Activated CD4-positive, alpha-beta T cell treated with anti-CD3 and anti-CD28 coated beads for 36 hours (primary cell): ENCODE results near the gene NUDT3. TPM values are rescaled to one million over a fixed set of nuclear protein-coding genes. Genes with fewer than 3 reads are reported as not detected.

Source experiments
- ATAC-seq: fragments of 200-7000 bp; cut with Tn5 transposase; one replicate; pipeline ENCODE4 v1.10.0; 2021; ENCODE audit warnings: mild to moderate bottlenecking, moderate library complexity
- CTCF ChIA-PET: fragments of 350-600 bp; sonication (Branson Sonifier 250); formaldehyde crosslinking; loops from one replicate; lab custom pipeline; 2021; ENCODE audit warnings: antibody characterized with exemption; lab: Charles Lee
- POLR2A ChIA-PET: fragments of 350-600 bp; sonication (Branson Sonifier 250); formaldehyde crosslinking; loops from one replicate; lab custom pipeline; 2021; ENCODE audit warnings: antibody characterized with exemption, inconsistent platforms; lab: Charles Lee
- DNase-seq: peaks from one replicate; pipeline ENCODE4 v3.0.0-alpha.2; 2020
- H3K27ac Mint-ChIP-seq: one replicate; pipeline ENCODE4 v1.8.0; 2021; ENCODE audit warnings: mixed read lengths
- H3K27me3 Mint-ChIP-seq: one replicate; pipeline ENCODE4 v1.8.0; 2021; ENCODE audit warnings: mixed read lengths
- H3K36me3 Mint-ChIP-seq: one replicate; pipeline ENCODE4 v1.8.0; 2021; ENCODE audit warnings: low read depth, mixed read lengths
- H3K4me1 Mint-ChIP-seq: one replicate; pipeline ENCODE4 v1.8.0; 2021; ENCODE audit warnings: mixed read lengths
- H3K4me3 Mint-ChIP-seq: one replicate; pipeline ENCODE4 v1.8.0; 2021; ENCODE audit warnings: mild to moderate bottlenecking, moderate library complexity, mixed read lengths
- H3K9me3 Mint-ChIP-seq: one replicate; pipeline ENCODE4 v1.8.0; 2021; ENCODE audit warnings: low read depth, mixed read lengths
- intact Hi-C, 2 experiments: fragments of 100-400 bp; cut with DNase I in 1 of 2; cut with micrococcal nuclease in 1 of 2; formaldehyde crosslinking; loops; one replicate each; pipeline versions ENCODE4 v1.14.2 to v1.15.1; 2022 to 2024; cut with DNase I, micrococcal nuclease
- total RNA-seq, 2 experiments: library from RNA; stranded (reverse); gene quantifications; one replicate each; pipeline ENCODE4 v1.2.3, GENCODE V29; 2021

NUDT3 gene
- total RNA-seq, 2 experiments from 2014 or later: 13.3 to 13.6 TPM

DNA sequence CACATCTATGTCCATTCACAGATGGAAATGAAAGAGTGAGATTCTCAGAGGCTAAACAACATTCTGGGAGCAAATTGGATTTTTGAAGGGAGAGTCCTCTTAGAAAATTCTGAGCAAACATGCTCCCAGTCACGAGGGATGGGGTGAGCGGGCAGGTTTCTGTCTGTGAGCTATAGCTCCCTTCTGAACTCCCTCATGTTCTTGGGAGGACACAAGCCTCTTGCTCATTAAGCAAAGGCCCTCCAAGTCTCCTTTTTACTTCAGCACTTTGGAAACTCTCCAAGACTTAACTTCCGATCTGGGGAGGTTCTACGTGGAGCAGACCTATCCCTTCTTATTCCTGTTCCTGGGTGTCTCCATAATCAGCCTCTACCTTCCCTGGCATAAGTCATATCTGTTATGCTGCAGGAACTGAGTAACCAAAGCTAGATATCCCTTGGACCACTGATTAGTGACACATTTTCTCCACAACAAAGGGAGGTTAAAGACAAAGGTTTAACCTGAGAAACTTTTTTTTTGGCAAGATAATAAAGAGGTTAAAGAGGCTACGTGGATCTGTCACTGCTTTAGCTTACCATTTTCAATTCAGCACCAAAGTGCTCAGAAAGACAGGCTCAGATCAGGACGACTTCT is 110.7 kb downstream of the NUDT3 start:
- Mint-ChIP-seq H3K4me3 (no peak overlapping the region), H3K4me1 (peaks cover 9% of the 10 kb centered on the region), H3K27me3 (no peaks in the 10 kb centered on the region), H3K27ac (no peak overlapping the region), H3K9me3 (no peaks in the 10 kb centered on the region), H3K36me3 (peaks cover 19% of the 10 kb centered on the region)
- no peak for ATAC-seq
- CTCF ChIA-PET: interaction anchor here (0.6 kb wide), 2 partner anchors 132 to 977 kb away, joined by 3 read pairs; no protein-coding TSS in a partner anchor
- intact Hi-C loops: no loop called here
- POLR2A ChIA-PET: no interaction called here
- no peak for DNase-seq

DNA sequence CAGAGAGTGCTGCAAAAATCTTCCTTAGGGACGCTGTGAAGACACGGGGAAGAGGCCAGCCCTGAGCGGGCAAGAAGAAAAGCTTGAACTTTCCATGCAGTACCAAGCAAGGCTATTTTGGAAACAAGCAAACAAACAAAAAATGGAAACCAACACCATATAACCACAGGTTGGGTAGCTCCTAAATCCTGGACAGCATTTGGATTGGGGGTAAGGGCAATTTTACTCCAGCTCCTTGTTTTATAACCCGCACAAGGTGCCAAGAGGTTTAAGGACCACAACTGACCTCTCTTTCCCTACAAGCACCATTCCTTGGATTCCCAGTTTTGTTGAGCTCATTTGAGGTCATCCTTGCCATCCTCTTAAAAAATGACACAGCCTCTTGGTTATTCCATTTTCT is 112.3 kb downstream of the NUDT3 start:
- no peaks in the 10 kb centered on the region for H3K27me3 Mint-ChIP-seq
- CTCF ChIA-PET: interaction anchor here (0.7 kb wide), 1 partner anchor 48 kb away, joined by 3 read pairs; no protein-coding TSS in a partner anchor
- H3K9me3 Mint-ChIP-seq: no peaks in the 10 kb centered on the region
- intact Hi-C loops: no loop called here
- ATAC-seq (no peak), DNase-seq (no peak)
- peaks cover 9% of the 10 kb centered on the region for H3K4me1 Mint-ChIP-seq
- H3K27ac Mint-ChIP-seq: no peak overlapping the region
- POLR2A ChIA-PET: no interaction called here
- H3K36me3 Mint-ChIP-seq: peaks cover 17% of the 10 kb centered on the region
- H3K4me3 Mint-ChIP-seq: no peak overlapping the region

DNA sequence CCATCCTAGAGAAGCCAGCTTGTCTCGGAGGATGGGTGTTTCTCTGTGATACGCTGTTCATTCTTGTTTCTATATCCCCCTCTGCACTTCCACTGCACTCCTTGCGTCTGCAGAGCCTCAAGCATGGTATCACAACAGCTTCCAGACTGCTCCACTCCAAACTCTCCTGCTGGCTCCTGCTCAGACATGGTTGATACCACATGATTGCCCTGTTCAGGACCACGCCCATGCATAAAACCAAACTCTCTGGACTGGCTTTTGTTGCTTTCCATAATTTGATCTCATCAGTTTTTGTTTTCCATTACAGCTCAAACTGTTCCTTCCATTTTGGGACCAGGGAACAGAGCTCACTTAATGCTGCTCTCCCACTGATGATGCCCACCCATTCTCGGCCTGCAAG is 113.6 kb downstream of the NUDT3 start:
- intact Hi-C loops: no loop called here
- peaks cover 11% of the 10 kb centered on the region for H3K36me3 Mint-ChIP-seq
- no peaks in the 10 kb centered on the region for H3K9me3 Mint-ChIP-seq
- ATAC-seq (no peak), DNase-seq (no peak)
- H3K4me1 Mint-ChIP-seq: peaks cover 4% of the 10 kb centered on the region
- ChIA-PET CTCF (interaction anchor here (1.1 kb wide), 1 partner anchor 29 kb away, joined by 3 read pairs; no protein-coding TSS in a partner anchor), POLR2A (no interaction called here)
- H3K4me3 Mint-ChIP-seq: no peak overlapping the region
- H3K27me3 Mint-ChIP-seq: no peaks in the 10 kb centered on the region
- no peak overlapping the region for H3K27ac Mint-ChIP-seq

DNA sequence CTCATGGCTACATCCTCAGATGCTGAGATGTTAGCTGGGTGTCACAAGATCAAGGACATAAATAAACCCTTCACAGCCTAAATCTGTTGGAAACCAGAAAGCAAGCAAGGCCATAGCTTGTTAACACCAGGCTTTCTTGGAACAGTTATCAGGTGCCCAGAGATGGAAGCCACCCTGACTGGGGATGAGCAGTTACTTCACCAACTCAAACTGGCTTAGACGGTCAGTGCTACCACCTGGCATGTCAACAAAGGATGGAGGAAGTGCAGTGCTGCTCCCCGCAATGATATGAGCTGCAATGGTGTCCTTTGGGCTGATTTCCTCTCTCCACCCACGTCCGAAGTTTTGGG is 114.7 kb downstream of the NUDT3 start:
- POLR2A ChIA-PET: no interaction called here
- intact Hi-C loops: no loop called here
- H3K9me3 Mint-ChIP-seq: no peaks in the 10 kb centered on the region

GRCh38 chr6:34276881-34277762 is 115.3 kb downstream of the NUDT3 start:
- intact Hi-C loops: no loop called here
- CTCF ChIA-PET: interaction anchor here (1.1 kb wide), 1 partner anchor 113 kb away, joined by 3 read pairs; no protein-coding TSS in a partner anchor

More for the DNA sequence above, 114.7 kb downstream of the NUDT3 start:
- DNase-seq (no peak), ATAC-seq (no peak)
- Mint-ChIP-seq H3K4me1 (peaks cover 4% of the 10 kb centered on the region), H3K27ac (no peak overlapping the region), H3K4me3 (no peak overlapping the region), H3K27me3 (no peaks in the 10 kb centered on the region), H3K36me3 (peaks cover 10% of the 10 kb centered on the region)
- CTCF ChIA-PET: interaction anchor here (1.1 kb wide), 1 partner anchor 114 kb away, joined by 3 read pairs; no protein-coding TSS in a partner anchor

DNA sequence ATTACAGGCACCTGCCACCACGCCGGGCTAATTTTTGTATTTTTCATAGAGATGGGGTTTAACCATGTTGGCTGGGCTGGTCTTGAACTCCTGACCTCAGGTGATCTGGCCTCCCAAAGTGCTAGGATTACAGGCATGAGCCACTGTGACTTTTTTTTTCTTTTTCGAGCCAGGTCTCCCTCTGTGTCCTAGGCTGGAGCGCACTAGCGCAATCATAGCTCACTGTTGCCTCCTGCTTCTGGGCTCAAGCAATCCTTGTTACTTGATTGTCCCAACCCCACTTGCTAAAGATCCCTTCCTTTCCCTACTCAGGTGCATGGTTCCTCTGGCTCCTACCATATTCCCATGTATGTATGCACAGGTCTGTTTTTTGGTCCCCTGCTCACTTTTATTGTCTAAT is 116.3 kb downstream of the NUDT3 start:
- POLR2A ChIA-PET: no interaction called here
- H3K4me3 Mint-ChIP-seq: no peak overlapping the region

More at GRCh38 chr6:34276881-34277762, 115.3 kb downstream of the NUDT3 start:
- Mint-ChIP-seq H3K36me3 (peaks cover 10% of the 10 kb centered on the region), H3K4me3 (no peak overlapping the region), H3K27ac (no peak overlapping the region), H3K9me3 (no peaks in the 10 kb centered on the region), H3K27me3 (no peaks in the 10 kb centered on the region), H3K4me1 (peaks cover 4% of the 10 kb centered on the region)
- POLR2A ChIA-PET: no interaction called here
- DNase-seq: no peak
- no peak for ATAC-seq

GRCh38 chr6:34275128-34275804 is 117.2 kb downstream of the NUDT3 start:
- POLR2A ChIA-PET: no interaction called here
- no peak for DNase-seq
- Mint-ChIP-seq H3K4me1 (peaks cover 4% of the 10 kb centered on the region), H3K27ac (no peak overlapping the region), H3K36me3 (peaks cover 10% of the 10 kb centered on the region), H3K9me3 (no peaks in the 10 kb centered on the region), H3K4me3 (no peak overlapping the region), H3K27me3 (no peaks in the 10 kb centered on the region)
- intact Hi-C loops: no loop called here
- CTCF ChIA-PET: no interaction called here
- ATAC-seq: peak; percentile 23

More for the DNA sequence above, 116.3 kb downstream of the NUDT3 start:
- H3K4me1 Mint-ChIP-seq: peaks cover 4% of the 10 kb centered on the region
- CTCF ChIA-PET: interaction anchor here (0.6 kb wide), 1 partner anchor 9 kb away, joined by 3 read pairs; no protein-coding TSS in a partner anchor
- ATAC-seq (no peak), DNase-seq (no peak)
- no peak overlapping the region for H3K27ac Mint-ChIP-seq
- H3K36me3 Mint-ChIP-seq: peaks cover 10% of the 10 kb centered on the region
- H3K9me3 Mint-ChIP-seq: no peaks in the 10 kb centered on the region
- intact Hi-C loops: no loop called here
- H3K27me3 Mint-ChIP-seq: no peaks in the 10 kb centered on the region

DNA sequence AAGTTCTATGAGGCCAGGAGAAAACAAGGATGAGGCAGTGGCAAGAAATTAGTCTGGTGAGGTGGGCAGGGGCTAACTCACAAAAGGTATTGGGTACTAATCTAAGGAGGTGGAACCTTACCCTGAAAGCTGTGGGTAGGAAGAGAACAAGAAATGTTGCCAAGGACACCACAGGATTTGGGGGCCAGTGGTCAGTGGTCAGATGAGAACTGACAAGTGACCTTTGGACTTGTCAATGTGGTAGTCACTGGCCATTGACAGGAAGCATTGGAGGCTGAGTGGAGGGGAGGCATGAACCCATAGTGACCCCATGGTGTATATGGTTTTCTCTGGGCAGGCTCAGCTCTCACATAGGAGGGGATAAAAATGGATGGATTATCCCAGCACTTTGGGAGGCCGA is 118.3 kb downstream of the NUDT3 start:
- ChIA-PET POLR2A (no interaction called here), CTCF (no interaction called here)
- intact Hi-C loops: no loop called here
- Mint-ChIP-seq H3K4me1 (peaks cover 4% of the 10 kb centered on the region), H3K4me3 (no peak overlapping the region), H3K27me3 (no peaks in the 10 kb centered on the region), H3K27ac (no peak overlapping the region), H3K36me3 (peaks cover 4% of the 10 kb centered on the region), H3K9me3 (no peaks in the 10 kb centered on the region)
- DNase-seq (no peak), ATAC-seq (no peak)

- Mint-ChIP-seq H3K36me3 (no peaks in the 10 kb centered on the region), H3K4me1 (peaks cover 4% of the 10 kb centered on the region), H3K27ac (no peak overlapping the region), H3K27me3 (no peaks in the 10 kb centered on the region), H3K4me3 (no peak overlapping the region), H3K9me3 (no peaks in the 10 kb centered on the region)
- ChIA-PET POLR2A (no interaction called here), CTCF (no interaction called here)
- intact Hi-C loops: no loop called here
- ATAC-seq (no peak), DNase-seq (no peak)
Measured at GRCh38 chr6:34273242-34273805, 119.1 kb downstream of the NUDT3 start.

DNA sequence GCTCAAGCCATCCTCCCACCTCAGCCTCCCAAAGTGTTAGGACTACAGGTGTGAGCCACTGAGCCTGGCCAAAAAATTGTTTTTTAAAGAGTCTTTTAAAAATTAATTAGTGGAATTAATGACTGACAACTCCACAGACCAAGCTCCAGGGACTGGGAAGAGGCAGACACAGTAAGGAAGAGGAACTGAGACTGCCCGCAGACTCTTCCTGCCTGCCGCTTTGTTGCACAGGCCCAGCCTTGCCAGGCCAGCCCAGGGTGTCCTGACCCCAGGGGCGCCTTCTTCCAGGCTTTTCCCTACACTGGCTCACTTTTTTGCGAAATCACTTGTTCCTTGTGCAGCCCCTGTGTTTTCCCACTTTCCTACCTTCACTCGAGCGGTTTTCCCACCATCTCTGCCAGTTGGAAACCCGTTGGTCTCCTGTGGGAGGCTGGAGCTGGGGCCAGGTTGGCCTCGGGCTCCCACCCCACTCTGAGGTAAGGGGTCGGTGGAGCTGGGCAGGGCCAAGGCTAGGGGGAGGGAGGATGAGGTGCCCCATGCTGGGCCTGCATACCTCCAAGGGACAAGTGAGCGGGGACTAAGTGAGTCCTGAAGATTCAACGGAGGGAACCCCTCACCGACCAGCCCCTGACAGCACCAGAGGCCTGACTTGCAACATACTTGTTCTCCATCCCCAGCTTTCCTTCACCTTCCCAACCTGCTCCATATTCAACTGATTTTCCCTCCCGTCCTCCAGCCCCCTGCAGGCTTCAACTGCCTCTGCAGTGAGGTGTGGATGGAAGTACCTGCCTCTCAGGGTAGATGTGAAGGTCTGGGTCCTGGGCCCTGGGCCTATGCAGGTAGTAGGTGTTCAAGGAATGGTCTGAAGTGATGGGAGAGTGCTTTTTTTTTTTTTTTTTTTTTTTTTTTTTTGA is 120.2 kb downstream of the NUDT3 start:
- Mint-ChIP-seq H3K27ac (no peak overlapping the region), H3K4me1 (peaks cover 4% of the 10 kb centered on the region), H3K4me3 (no peak overlapping the region), H3K27me3 (no peaks in the 10 kb centered on the region), H3K9me3 (no peaks in the 10 kb centered on the region), H3K36me3 (no peaks in the 10 kb centered on the region)
- intact Hi-C loops: no loop called here
- ChIA-PET CTCF (interaction anchor here (0.6 to 0.7 kb wide), 2 partner anchors 87 to 110 kb away, joined by 3 to 4 read pairs; no protein-coding TSS in a partner anchor), POLR2A (no interaction called here)
- ATAC-seq (no peak), DNase-seq (no peak)
